GM10847 (cell line): ENCODE measurements around the gene CXorf49B.
"Not testable (repeated sequence)": the region's sequence is repeated elsewhere in the genome, so short reads cannot be mapped to it uniquely, and the experiment has no call there.

Source experiments
- POLR2A ChIP-seq: IDR thresholded peaks from 2 replicates; pipeline ENCODE4 v1.6.1; 2011; ENCODE audit not compliant: insufficient read length; ENCODE audit errors: extremely low read depth

CXorf49B gene

DNA sequence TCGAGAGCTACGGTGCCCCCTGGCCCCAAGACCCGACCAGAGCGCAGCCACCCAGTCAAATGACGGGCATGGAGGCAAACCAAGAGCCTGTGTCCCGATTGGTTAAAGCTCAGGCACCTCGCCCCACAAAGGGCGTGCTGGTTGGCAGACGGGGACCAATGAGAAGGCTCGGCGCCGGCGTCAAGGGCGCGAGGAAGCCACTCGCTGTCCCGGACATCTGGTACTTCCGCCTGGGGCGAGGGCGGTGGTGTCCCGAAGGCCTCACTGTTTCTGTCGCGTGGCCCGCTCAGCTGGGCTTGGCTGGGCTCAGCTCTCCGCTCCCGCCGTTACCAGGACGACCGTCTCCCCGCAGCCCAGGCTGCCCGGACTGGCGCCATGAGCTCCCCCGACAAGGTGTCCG, at the start of gene CXorf49B:
CXorf49B (plus strand) TSS at position 301 of the 400 bp plus-strand sequence; CDS start at position 376, 75 bp downstream.
- not testable (repeated sequence) for TF ChIP-seq POLR2A

DNA sequence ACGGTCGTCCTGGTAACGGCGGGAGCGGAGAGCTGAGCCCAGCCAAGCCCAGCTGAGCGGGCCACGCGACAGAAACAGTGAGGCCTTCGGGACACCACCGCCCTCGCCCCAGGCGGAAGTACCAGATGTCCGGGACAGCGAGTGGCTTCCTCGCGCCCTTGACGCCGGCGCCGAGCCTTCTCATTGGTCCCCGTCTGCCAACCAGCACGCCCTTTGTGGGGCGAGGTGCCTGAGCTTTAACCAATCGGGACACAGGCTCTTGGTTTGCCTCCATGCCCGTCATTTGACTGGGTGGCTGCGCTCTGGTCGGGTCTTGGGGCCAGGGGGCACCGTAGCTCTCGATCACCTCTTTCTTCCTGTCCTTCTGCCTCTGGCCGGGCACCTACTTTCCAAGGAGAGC, 45.0 kb upstream of the CXorf49B start, which contains the start of gene CXorf49:
CXorf49 (minus strand) TSS at position 101 of the 400 bp plus-strand sequence. CDS start 134 bp downstream, outside the sequence.
- not testable (repeated sequence) for TF ChIP-seq POLR2A

DNA sequence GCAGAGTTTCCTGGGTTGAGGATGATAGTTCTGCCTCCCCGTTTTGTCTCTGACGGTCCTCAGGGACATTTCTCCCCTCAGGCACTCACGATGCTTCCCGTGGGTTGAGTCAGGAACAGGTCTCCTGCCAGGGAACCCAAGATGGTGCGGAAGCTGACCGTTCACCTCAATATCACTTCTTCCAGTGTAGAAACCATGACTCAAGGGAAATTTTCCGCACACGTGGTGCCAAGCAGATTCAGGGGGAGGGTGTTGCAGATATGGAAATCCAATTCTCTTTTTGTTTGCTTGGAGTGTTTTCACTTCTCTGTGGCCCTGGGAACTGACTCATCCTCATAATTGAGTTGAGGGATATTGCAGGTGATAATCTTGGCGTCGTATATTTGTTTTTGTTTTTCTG, 46.7 kb downstream of the CXorf49B start:
- TF ChIP-seq POLR2A, result no peak

DNA sequence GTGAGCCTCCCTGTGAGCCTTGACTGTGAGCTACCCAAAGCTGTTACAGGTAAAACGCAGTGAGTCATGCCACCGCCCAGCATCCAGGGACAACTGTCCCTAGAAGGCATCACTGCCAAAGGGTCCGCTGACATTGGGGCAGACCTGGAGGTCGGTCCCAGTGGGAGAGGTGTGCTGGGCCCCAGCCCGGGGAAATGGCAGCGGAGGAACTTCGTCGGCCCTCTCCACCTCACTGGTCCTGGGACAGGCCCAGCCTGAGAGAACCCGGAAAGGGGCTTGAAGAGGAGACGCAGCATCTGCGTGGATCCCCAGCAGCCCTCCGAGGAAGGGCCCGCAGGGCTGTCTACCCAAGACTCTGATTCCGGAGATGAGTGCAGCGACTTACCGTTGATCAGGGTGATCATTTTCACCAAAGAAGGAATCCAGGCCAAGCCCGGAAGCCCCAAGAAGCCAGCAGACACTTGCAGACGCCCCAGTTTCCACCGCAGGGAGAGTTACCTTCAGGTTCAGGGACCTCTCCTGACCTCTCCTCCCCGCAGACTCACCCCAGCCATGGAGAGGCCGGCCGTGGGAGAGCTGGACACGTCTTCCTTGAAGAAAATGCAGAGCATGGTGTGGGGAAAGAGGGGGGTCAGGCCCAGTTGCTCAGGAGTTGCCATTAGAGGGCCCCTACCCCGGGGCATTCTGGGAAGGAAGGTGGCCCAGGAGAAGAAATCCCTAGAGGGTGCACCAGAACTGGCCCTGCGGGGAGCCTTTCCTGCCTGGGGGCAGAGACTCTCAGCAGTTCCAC, 51.2 kb downstream of the CXorf49B start:
- TF ChIP-seq POLR2A, result no peak

DNA sequence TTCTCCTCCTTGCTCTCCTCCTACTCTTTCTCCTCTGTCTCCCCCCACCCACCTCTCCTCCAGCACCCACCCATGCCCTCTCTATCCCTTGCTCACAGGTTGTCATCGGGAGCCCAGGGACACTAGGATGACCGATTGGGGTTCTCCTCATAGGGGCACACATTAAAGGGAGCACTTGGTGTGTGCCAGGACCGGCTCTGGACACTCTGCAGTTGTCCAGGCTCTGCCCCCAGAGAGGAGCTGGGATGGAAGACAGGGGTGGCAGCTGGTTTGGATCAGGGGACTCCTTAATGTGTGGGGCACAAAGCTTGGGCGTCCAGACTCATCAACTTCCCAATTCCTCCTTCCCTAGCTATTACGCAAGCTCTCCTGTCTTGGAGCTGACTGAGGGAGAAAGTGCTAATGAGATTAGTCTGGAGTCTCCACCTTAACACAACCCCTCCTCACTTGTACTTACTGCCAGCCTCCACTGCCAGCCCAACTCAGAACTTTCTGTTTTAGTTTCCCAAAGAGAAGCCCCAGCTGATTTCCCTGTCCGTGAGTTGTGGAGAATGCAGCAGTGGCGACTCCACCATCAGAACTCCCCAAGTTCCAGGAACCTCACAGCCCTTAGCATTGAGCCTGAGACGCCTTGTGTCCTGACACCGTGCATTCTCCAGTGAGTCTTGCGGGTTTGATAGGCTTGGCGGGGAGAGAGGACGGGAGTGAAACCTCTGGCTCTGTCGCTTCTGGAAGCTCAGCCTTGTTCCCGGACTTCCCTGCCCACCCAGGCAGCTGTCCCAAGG, 52.2 kb downstream of the CXorf49B start:
- TF ChIP-seq POLR2A, result no peak

DNA sequence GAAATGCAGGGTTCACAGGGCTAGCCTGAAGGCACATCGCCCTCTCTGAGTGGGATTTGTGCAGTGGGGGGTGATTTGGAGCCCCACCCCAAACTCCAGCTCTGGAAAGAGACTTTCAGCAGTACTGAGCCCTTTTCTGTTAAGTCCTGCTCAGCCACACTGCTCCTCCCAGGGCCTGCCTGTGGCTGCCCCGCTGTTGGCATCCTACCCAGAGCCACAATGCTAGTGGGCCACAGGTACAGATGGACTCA, 52.7 kb downstream of the CXorf49B start:
- no peak for TF ChIP-seq POLR2A
